Right cardiac atrium (tissue), 5 donors: ENCODE results near the gene EBF4. TPM values are rescaled to one million over a fixed set of nuclear protein-coding genes. Genes with fewer than 3 reads are reported as not detected.

Experiments used
- ATAC-seq, 2 donors: fragments of 200-7000 bp; cut with Tn5 transposase; one replicate each; pipeline versions ENCODE4 v1.8.0 to v1.9.1; 2020; ENCODE audit warnings: moderate library complexity in 2 of 2, mild to moderate bottlenecking in 1 of 2
- DNase-seq, 3 donors: peaks; one replicate each; pipeline ENCODE4 v3.0.0-alpha.2; 2020
- H3K27ac ChIP-seq: one replicate; pipeline ENCODE4 v1.5.1; 2013; ENCODE audit warnings: mild to moderate bottlenecking, low read length, control low read depth, moderate library complexity
- H3K27me3 ChIP-seq: one replicate; pipeline ENCODE4 v1.6.1; 2013; ENCODE audit not compliant: control insufficient read depth, insufficient read depth
- H3K4me1 ChIP-seq: one replicate; pipeline ENCODE4 v1.6.1; 2013; ENCODE audit warnings: low read length; ENCODE audit not compliant: control insufficient read depth, insufficient read depth
- H3K4me3 ChIP-seq: one replicate; pipeline ENCODE4 v1.5.1; 2013; ENCODE audit warnings: low read length, control low read depth
- H3K9me3 ChIP-seq: one replicate; pipeline ENCODE4 v1.6.1; 2013; ENCODE audit warnings: low read length; ENCODE audit not compliant: control insufficient read depth
- WGBS: extraction: QIAGEN DNeasy Blood & Tissue Kit; methylation state at CpG from one replicate; pipeline ENCODE4 v1.1.7; 2013; 5-methylcytosine and 5-hydroxymethylcytosine counted together
- intact Hi-C, 4 donors: fragments of 100-400 bp; cut with DNase I; formaldehyde crosslinking; loops; one replicate each; pipeline versions ENCODE4 v1.11.0 to v1.14.0; 2022 to 2023
- polyA plus RNA-seq: library from polyadenylated mRNA; stranded (reverse); fragments of 200-250 nt; gene quantifications from one replicate; pipeline ENCODE4 v1.2.3, GENCODE V29; 2013
- total RNA-seq, 4 donors: library from RNA; stranded (reverse); fragmentation: NEBNext Ultra II Directional; extraction: Animal tissue kit (Norgen Biotek cat#: 25700); gene quantifications; one replicate each; pipeline ENCODE4 v1.2.1, GENCODE V29; 2021
- donor health status: healthy with polysubstance abuse.
- donor health status: DM: no; HTN: yes; CAD: no.
- donor health status: DM: no; HTN: no; CAD: no.
- donor health status: DM: no; HTN: yes; CAD: no; lungs with severe emphysema.
- donor health status: DM: yes; HTN: yes; CAD: no.

The EBF4 gene
- total and polyA plus RNA-seq, 5 donors: 4.8 to 13.5 (median 10.0) TPM

GRCh38 chr20:2798814-2799213 is 106.2 kb downstream of the EBF4 start:
- no peaks in the 10 kb centered on the region for H3K4me1 ChIP-seq
- no peak for ATAC-seq
- intact Hi-C loops: no loop called here
- no peak for DNase-seq
- H3K27me3 ChIP-seq: no peaks in the 10 kb centered on the region
- no peak overlapping the region for H3K27ac ChIP-seq
- WGBS: 74% methylated on average over 6 of the region's 6 CpGs
- H3K9me3 ChIP-seq: no peaks in the 10 kb centered on the region
- no peak overlapping the region for H3K4me3 ChIP-seq

DNA sequence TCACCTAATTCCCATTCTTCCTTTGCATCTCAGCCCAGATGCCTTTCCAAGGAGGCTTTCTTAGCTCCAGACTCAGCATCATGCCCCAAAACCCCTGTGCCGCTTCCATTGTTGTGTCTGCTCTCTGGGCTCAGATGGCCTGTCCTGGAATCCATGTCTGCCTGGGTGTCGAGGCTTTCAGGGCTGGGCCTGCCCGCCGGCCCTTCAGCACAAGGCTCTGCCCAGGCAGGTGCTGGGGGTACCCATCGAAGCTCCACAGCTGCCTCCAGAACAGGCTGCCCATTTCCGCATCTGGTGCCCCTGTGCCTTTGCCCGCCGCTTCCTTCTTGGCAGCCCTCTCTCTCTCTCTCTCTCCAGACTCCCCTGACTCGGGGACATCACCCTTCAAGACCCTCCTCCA is 106.7 kb downstream of the EBF4 start:
- WGBS: 45% methylated on average over 9 of the region's 9 CpGs
- intact Hi-C loops: no loop called here
- H3K27ac ChIP-seq: no peak overlapping the region
- H3K27me3 ChIP-seq: no peaks in the 10 kb centered on the region
- no peaks in the 10 kb centered on the region for H3K4me1 ChIP-seq
- H3K4me3 ChIP-seq: no peak overlapping the region
- no peaks in the 10 kb centered on the region for H3K9me3 ChIP-seq
- no peak for ATAC-seq
- DNase-seq: no peak

DNA sequence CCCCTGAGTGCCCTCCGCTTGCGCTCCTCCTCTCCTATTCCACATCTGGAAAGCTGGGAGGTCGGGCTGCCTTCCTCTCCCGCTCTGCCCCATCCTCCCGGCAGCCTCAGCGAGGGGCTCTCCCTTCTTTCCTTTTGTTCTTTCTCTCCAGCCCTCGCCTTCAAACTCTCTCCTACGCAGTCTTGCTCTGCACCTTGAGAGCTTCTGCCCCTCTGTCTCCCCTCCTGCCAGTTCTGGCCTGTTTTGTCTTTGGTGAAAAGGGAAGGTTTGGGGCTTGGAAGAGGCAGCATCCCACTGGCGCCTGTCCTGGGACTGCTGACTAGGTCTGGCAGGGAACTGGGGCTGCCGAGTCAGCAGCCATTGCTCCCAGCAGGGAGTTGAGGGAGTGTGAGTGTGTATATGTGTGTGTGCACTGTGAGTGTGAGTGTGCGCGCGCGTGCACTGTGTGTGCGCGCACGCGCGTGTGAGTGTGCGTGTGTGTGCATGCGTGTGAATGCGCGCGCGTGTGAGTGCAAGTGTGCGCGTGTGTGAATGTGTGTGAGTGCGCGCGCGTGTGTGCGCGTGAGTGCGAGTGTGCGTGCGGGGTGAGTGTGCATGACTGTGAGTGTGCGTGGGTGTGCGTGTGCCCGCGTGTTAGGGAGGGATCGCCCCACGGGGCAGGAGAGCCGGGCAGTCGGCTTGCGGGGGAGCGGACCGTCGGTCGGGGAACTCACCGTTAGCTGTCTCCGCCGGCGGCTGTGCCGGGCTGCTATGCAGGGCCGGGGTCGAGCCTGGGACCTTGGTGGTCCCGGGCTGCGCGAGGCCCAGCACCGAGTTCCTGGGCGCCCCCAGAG is 107.3 kb downstream of the EBF4 start:
- peak in 2 of 3 donors; percentile 58 to 68 for DNase-seq
- peak; percentile 5 to 54 for ATAC-seq
- WGBS: 2% methylated on average over 61 of the region's 61 CpGs

GRCh38 chr20:2800521-2801285 is 108.1 kb downstream of the EBF4 start, which contains the start of gene CPXM1:
Gene CPXM1, minus strand, starts transcription at chr20:2800627. Its CDS starts 55 bp downstream, at chr20:2800572.
- intact Hi-C loops: no loop called here
- 1% methylated on average over 51 of the region's 52 CpGs for WGBS
- no peaks in the 10 kb centered on the region for H3K27me3 ChIP-seq
- no peaks in the 10 kb centered on the region for H3K4me1 ChIP-seq
- DNase-seq (no peak), ATAC-seq (peak; percentile 32 to 45)
- no peaks in the 10 kb centered on the region for H3K9me3 ChIP-seq
- H3K4me3 ChIP-seq: peak within 1 kb of the TSS; percentile 9
- H3K27ac ChIP-seq: no peak within 1 kb of the TSS

More for the DNA sequence above, 107.3 kb downstream of the EBF4 start:
- intact Hi-C loops: no loop called here
- no peak overlapping the region for H3K27ac ChIP-seq
- no peaks in the 10 kb centered on the region for H3K27me3 ChIP-seq
- H3K4me3 ChIP-seq: peak overlapping the region; percentile 9
- H3K4me1 ChIP-seq: no peaks in the 10 kb centered on the region
- no peaks in the 10 kb centered on the region for H3K9me3 ChIP-seq

- Histone ChIP-seq H3K27ac (no peak overlapping the region), H3K27me3 (no peaks in the 10 kb centered on the region), H3K9me3 (no peaks in the 10 kb centered on the region), H3K4me1 (no peaks in the 10 kb centered on the region), H3K4me3 (no peak overlapping the region)
- DNase-seq (no peak), ATAC-seq (no peak)
- intact Hi-C loops: no loop called here
- WGBS: 12% methylated on average over 13 of the region's 13 CpGs
Measured at GRCh38 chr20:2801286-2801728, 108.7 kb downstream of the EBF4 start.

GRCh38 chr20:2804041-2804828 is 111.7 kb downstream of the EBF4 start:
- Histone ChIP-seq H3K27me3 (peaks cover 2% of the 10 kb centered on the region), H3K27ac (no peak overlapping the region), H3K4me3 (no peak overlapping the region), H3K9me3 (no peaks in the 10 kb centered on the region), H3K4me1 (no peaks in the 10 kb centered on the region)
- ATAC-seq (no peak), DNase-seq (no peak)
- intact Hi-C loops: no loop called here
- WGBS: 48% methylated on average over 16 of the region's 16 CpGs

GRCh38 chr20:2804852-2805688 is 112.5 kb downstream of the EBF4 start:
- Histone ChIP-seq H3K27me3 (peaks cover 2% of the 10 kb centered on the region), H3K9me3 (no peaks in the 10 kb centered on the region), H3K27ac (no peak overlapping the region), H3K4me3 (no peak overlapping the region), H3K4me1 (no peaks in the 10 kb centered on the region)
- DNase-seq (peak in 1 of 3 donors; percentile 61), ATAC-seq (peak; percentile 56 to 58)
- intact Hi-C loops: no loop called here
- 9% methylated on average over 49 of the region's 49 CpGs for WGBS

- no peak overlapping the region for H3K4me3 ChIP-seq
- peaks cover 2% of the 10 kb centered on the region for H3K27me3 ChIP-seq
- no peaks in the 10 kb centered on the region for H3K9me3 ChIP-seq
- no peaks in the 10 kb centered on the region for H3K4me1 ChIP-seq
- DNase-seq (no peak), ATAC-seq (no peak)
- intact Hi-C loops: no loop called here
- WGBS: 26% methylated on average over 22 of the region's 22 CpGs
- no peak overlapping the region for H3K27ac ChIP-seq
Measured at GRCh38 chr20:2805689-2806350, 113.2 kb downstream of the EBF4 start.

DNA sequence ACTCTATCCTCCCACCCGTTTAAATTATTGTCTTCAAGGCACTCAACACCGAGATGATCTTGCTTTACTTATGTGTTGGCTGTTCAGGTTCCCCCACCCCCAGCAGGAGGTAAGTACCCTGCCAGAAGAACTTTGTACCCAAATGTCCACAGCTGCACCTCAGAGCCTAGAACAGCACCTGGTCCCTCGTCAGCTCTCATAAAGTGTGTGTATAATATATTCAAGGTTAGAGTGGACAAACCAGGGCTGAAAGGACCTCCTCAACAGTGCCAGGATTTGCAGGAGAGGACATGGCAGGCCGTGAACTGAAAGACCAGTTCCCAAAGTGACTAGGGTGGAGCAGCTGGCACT is 113.7 kb downstream of the EBF4 start:
- no peak for ATAC-seq
- 44% methylated on average over 4 of the region's 4 CpGs for WGBS
- Histone ChIP-seq H3K27me3 (peaks cover 2% of the 10 kb centered on the region), H3K4me1 (no peaks in the 10 kb centered on the region), H3K4me3 (no peak overlapping the region), H3K9me3 (no peaks in the 10 kb centered on the region), H3K27ac (no peak overlapping the region)
- DNase-seq: no peak
- intact Hi-C loops: no loop called here

DNA sequence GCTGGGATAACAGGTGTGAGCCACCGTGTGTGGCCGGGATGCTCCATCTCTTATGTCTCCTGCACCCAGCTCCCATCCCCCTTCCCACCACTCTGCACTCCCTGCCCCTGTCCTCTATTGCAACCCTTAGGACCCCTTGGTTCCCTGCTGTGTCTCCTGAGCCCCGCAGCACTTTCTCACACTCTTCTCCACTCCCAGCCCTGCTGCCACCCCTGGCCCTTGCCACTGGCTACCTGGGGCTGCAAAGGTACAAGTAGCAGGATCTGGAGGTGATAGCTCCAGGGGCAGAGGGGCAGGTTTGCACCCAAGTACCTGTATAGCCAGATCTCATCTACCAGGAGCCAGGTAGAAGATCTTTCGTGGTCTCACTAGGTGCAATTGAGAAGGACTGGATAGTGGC is 114.4 kb downstream of the EBF4 start:
- no peak overlapping the region for H3K27ac ChIP-seq
- no peaks in the 10 kb centered on the region for H3K9me3 ChIP-seq
- WGBS: 78% methylated on average over 4 of the region's 4 CpGs
- no peak for ATAC-seq
- H3K4me3 ChIP-seq: no peak overlapping the region
- H3K4me1 ChIP-seq: no peaks in the 10 kb centered on the region
- intact Hi-C loops: no loop called here
- no peak for DNase-seq
- peaks cover 2% of the 10 kb centered on the region for H3K27me3 ChIP-seq
